Activated CD8-positive, alpha-beta memory T cell treated with anti-CD3 and anti-CD28 coated beads for 36 hours (primary cell): ENCODE results near the gene GIGYF1. TPM values are rescaled to one million over a fixed set of nuclear protein-coding genes. Genes with fewer than 3 reads are reported as not detected.

Experiments used
- CTCF ChIA-PET: fragments of 350-600 bp; sonication (Branson Sonifier 250); formaldehyde crosslinking; loops from one replicate; lab custom pipeline; 2021; ENCODE audit warnings: antibody characterized with exemption; lab: Charles Lee
- POLR2A ChIA-PET: fragments of 350-600 bp; sonication (Branson Sonifier 250); formaldehyde crosslinking; loops from one replicate; lab custom pipeline; 2021; ENCODE audit warnings: antibody characterized with exemption; lab: Charles Lee
- total RNA-seq, 2 experiments: library from RNA; stranded (reverse); gene quantifications; one replicate each; pipeline ENCODE4 v1.2.3, GENCODE V29; 2021

Gene GIGYF1
- total RNA-seq, 2 experiments from 2014 or later = 47.8 to 48.6 TPM

GRCh38 chr7:100714725-100715124, 20.7 kb upstream of the GIGYF1 start:
- ChIA-PET CTCF (interaction anchor here (1.2 to 1.7 kb wide), 3 partner anchors 9 to 36 kb away, joined by 3 to 8 read pairs (median 5); partner anchors contain the start of gene POP7), POLR2A (no interaction called here)

- POLR2A ChIA-PET = no interaction called here
- CTCF ChIA-PET = interaction anchor here (1.0 to 1.2 kb wide), 2 partner anchors 14 to 141 kb away, joined by 3 to 4 read pairs; partner anchors contain the start of gene SLC12A9
These were observed 17.3 kb upstream of the GIGYF1 start for GRCh38 chr7:100711369-100711768.

DNA sequence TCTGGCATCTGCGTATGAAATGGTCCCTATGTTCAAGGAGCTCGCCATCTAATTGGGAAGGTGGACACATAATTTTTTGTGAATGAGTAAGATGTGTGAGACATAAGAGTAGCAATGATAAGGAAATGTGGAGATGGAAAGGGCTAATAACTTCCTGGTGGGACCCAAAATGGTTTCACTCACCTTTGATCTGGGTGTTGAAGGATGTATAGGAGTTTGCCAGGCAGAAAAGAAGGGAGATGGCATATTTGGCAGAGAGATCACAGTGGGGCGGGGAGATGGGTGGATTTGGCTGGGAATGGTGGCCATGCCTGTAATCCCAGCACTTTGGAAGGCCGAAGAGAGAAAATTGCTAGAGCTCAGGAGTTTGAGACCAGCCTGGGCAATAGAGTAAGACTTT, 16.4 kb upstream of the GIGYF1 start:
- CTCF ChIA-PET = no interaction called here
- POLR2A ChIA-PET = no interaction called here

- POLR2A ChIA-PET = interaction anchor here (0.6 to 0.7 kb wide), 2 partner anchors 76 to 89 kb away, joined by 3 to 7 read pairs; no protein-coding TSS in a partner anchor
- CTCF ChIA-PET = interaction anchor here (0.6 to 1.6 kb wide), 3 partner anchors 9 to 249 kb away, joined by 3 to 5 read pairs (median 4); no protein-coding TSS in a partner anchor
These were observed 14.3 kb upstream of the GIGYF1 start for GRCh38 chr7:100708395-100708794.

DNA sequence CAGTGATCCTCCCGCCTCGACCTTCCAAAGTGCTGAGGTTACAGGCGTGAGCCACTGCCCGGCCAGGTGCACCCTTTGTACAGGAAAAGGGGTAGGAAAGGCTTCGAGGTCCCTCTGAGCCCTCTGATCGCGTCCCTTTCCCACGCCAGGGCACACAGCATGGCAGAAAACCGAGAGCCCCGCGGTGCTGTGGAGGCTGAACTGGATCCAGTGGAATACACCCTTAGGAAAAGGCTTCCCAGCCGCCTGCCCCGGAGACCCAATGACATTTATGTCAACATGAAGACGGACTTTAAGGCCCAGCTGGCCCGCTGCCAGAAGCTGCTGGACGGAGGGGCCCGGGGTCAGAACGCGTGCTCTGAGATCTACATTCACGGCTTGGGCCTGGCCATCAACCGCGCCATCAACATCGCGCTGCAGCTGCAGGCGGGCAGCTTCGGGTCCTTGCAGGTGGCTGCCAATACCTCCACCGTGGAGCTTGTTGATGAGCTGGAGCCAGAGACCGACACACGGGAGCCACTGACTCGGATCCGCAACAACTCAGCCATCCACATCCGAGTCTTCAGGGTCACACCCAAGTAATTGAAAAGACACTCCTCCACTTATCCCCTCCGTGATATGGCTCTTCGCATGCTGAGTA, 12.7 kb upstream of the GIGYF1 start:
- POLR2A ChIA-PET = interaction anchor here (1.6 to 2.4 kb wide), 3 partner anchors 94 to 168 kb away, joined by 6 to 14 read pairs (median 10); partner anchors contain the start of genes FBXO24, LRCH4, MOSPD3 and SRRT
- CTCF ChIA-PET = interaction anchor here (1.2 to 4.1 kb wide), 4 partner anchors 13 to 146 kb away, joined by 3 to 78 read pairs (median 12); partner anchors contain the start of genes EPO, GIGYF1 and SLC12A9

GRCh38 chr7:100705753-100706671, 12.0 kb upstream of the GIGYF1 start, which contains the start of gene POP7:
TSS of gene POP7 (plus strand) at chr7:100706121. CDS start at chr7:100706831, 710 bp downstream.
- ChIA-PET POLR2A (interaction anchor here (0.6 to 2.4 kb wide), 13 partner anchors 10 to 356 kb away, joined by 3 to 16 read pairs (median 6); partner anchors contain the start of genes FBXO24, GIGYF1, GNB2 and LRCH4), CTCF (interaction anchor here (0.5 to 4.1 kb wide), 30 partner anchors 8 to 704 kb away, joined by 3 to 78 read pairs (median 4); partner anchors contain the start of genes AGFG2, EPO, FBXO24 and GIGYF1)

- CTCF ChIA-PET = interaction anchor here (0.5 to 4.1 kb wide), 29 partner anchors 9 to 704 kb away, joined by 3 to 78 read pairs (median 4); partner anchors contain the start of genes AGFG2, EPO, FBXO24 and GIGYF1
- POLR2A ChIA-PET = interaction anchor here (0.6 to 2.4 kb wide), 12 partner anchors 9 to 276 kb away, joined by 3 to 16 read pairs (median 6); partner anchors contain the start of genes FBXO24, GIGYF1, GNB2 and LRCH4
These were observed 11.3 kb upstream of the GIGYF1 start for GRCh38 chr7:100705320-100705752.

- POLR2A ChIA-PET = interaction anchor here (0.6 kb wide), 2 partner anchors 95 to 254 kb away, joined by 3 read pairs; no protein-coding TSS in a partner anchor
- CTCF ChIA-PET = interaction anchor here (1.3 kb wide), 1 partner anchor 24 kb away, joined by 3 read pairs; no protein-coding TSS in a partner anchor
These were observed 7.0 kb upstream of the GIGYF1 start for GRCh38 chr7:100701089-100701488.

- ChIA-PET CTCF (interaction anchor here (0.6 kb wide), 2 partner anchors 37 to 317 kb away, joined by 3 to 4 read pairs; no protein-coding TSS in a partner anchor), POLR2A (interaction anchor here (0.6 kb wide), 1 partner anchor 258 kb away, joined by 6 read pairs; no protein-coding TSS in a partner anchor)
These were observed 5.0 kb upstream of the GIGYF1 start for GRCh38 chr7:100699018-100699417.

DNA sequence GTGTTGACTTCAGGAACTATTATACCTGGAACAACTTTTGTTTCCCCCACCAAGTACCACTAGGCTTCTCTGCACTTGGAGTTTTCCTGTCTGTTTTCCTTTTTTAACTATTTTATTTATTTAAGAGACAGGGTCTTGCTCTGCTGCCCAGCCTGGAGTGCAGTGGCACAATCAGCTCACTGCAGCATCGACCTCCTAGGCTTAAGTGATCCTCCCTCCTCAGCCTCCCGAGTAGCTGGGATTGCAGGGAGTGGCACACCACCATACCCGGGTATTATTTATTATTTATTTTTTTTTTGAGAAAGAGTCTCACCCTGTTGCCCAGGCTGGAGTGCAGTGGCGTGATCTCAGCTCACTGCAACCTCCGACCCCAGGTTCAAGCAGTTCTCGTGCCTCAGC, 2.1 kb upstream of the GIGYF1 start:
- CTCF ChIA-PET = interaction anchor here (1.0 to 8.0 kb wide), 4 partner anchors 9 to 156 kb away, joined by 3 to 78 read pairs (median 4); partner anchors contain the start of genes POP7 and SLC12A9
- POLR2A ChIA-PET = interaction anchor here (0.7 to 2.9 kb wide), 2 partner anchors 7 to 9 kb away, joined by 3 to 16 read pairs; partner anchors contain the start of gene POP7

DNA sequence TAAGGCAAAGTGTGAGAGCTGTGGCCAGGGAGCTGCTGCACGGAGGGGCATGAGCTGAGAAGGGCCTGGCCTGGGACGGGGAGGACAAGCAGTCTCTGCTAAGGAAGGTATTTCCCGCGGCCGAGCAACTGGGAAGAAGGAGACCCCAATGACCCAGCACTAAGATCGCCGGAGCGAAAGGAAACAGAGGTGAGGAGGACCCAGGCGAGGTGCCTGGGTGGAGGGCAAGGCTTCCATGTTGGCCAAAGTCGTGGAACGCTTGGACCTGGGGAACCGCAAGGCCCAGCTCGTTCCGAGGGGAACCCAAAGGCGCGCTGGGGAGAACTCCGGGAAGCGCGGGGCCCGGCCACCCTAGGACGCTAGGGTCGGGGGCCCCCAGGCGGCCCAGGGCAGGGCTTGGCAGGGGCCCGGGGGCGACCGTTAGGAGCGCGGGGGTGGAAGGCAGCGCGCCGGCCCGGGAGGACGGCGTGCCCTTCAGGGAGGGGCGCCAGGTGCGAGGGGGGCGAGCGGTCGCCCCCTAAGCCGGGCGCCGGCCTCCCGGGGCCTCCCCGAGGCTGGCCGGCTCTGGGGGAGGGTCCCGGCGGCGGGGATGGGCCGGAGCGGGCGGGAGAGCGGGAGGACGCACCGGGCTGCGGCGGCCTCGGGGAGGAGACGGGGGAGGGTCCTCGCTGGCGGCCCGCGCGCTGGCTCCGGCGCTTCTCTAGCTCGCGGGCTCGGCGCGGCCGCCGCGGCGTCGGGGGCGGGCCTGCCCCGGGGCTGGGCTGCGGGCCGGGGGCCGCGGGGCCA, 545 bp downstream of the GIGYF1 start:
- POLR2A ChIA-PET = interaction anchor here (0.7 to 2.9 kb wide), 3 partner anchors 12 to 88 kb away, joined by 3 to 10 read pairs (median 3); partner anchors contain the start of gene POP7
- CTCF ChIA-PET = interaction anchor here (0.6 to 8.0 kb wide), 7 partner anchors 9 to 1773 kb away, joined by 3 to 78 read pairs (median 5); partner anchors contain the start of genes MOSPD3 and POP7

- CTCF ChIA-PET = interaction anchor here (0.7 to 8.0 kb wide), 12 partner anchors 10 to 133 kb away, joined by 3 to 78 read pairs (median 4); partner anchors contain the start of genes MOSPD3 and POP7
These were observed 1.5 kb downstream of the GIGYF1 start for GRCh38 chr7:100692578-100692961.

GRCh38 chr7:100691676-100692577, 2.1 kb downstream of the GIGYF1 start:
- POLR2A ChIA-PET = interaction anchor here (1.2 to 2.9 kb wide), 3 partner anchors 14 to 160 kb away, joined by 3 to 10 read pairs (median 5); partner anchors contain the start of genes POP7 and SLC12A9
- CTCF ChIA-PET = interaction anchor here (0.6 to 8.0 kb wide), 20 partner anchors 13 to 133 kb away, joined by 3 to 78 read pairs (median 4); partner anchors contain the start of genes FBXO24, GNB2, LRCH4 and MOSPD3

More at GRCh38 chr7:100692578-100692961, 1.5 kb downstream of the GIGYF1 start:
- POLR2A ChIA-PET = interaction anchor here (0.7 to 2.9 kb wide), 2 partner anchors 13 to 60 kb away, joined by 3 to 10 read pairs; partner anchors contain the start of gene POP7

GRCh38 chr7:100689230-100690135, 4.6 kb downstream of the GIGYF1 start:
- ChIA-PET POLR2A (interaction anchor here (0.6 kb wide), 1 partner anchor 577 kb away, joined by 4 read pairs; no protein-coding TSS in a partner anchor), CTCF (interaction anchor here (1.2 to 8.0 kb wide), 5 partner anchors 11 to 60 kb away, joined by 4 to 78 read pairs (median 17); partner anchors contain the start of gene POP7)
